PFSK-1 (cell line): ENCODE data around the gene UTS2R.

Source experiments
- FOXP2 ChIP-seq: optimal IDR thresholded peaks from 2 replicates; pipeline ENCODE3; 2011; ENCODE audit warnings: borderline replicate concordance, control low read depth, inconsistent platforms; ENCODE audit not compliant: insufficient read depth; ENCODE audit errors: extremely low read length, extremely low read depth
- POLR2AphosphoS5 ChIP-seq: IDR thresholded peaks from 2 replicates; pipeline ENCODE4 v1.6.1; 2012; ENCODE audit warnings: low read depth, mild to moderate bottlenecking, control low read depth, low read length, moderate library complexity
- REST ChIP-seq, 2 experiments: IDR thresholded peaks; 2 replicates each; pipeline versions ENCODE4 v1.6.1 to v1.8.0; 2011 to 2012; ENCODE audit warnings: low read depth in 2 of 2, low read length in 2 of 2, control low read depth in 1 of 2, inconsistent platforms in 1 of 2, mild to moderate bottlenecking in 1 of 2, moderate library complexity in 1 of 2; ENCODE audit not compliant: insufficient read depth in 1 of 2
- SIN3A ChIP-seq: IDR thresholded peaks from 2 replicates; pipeline ENCODE4 v1.6.1; 2012; ENCODE audit warnings: mild to moderate bottlenecking, low read length, moderate library complexity, borderline replicate concordance; ENCODE audit not compliant: insufficient read depth
- TAF1 ChIP-seq: IDR thresholded peaks from 2 replicates; pipeline ENCODE4 v1.6.1; 2012; ENCODE audit warnings: low read length, control low read depth, borderline replicate concordance; ENCODE audit not compliant: insufficient read depth

The UTS2R gene

GRCh38 chr17:82329683-82330321, 41.8 kb upstream of the UTS2R start:
- TF ChIP-seq POLR2AphosphoS5 (no peak), FOXP2 (no peak), REST (IDR thresholded peaks at IDR 0.05; ENCODE audit: insufficient read depth in 1 of 2, low read depth in 2 of 2, low read length in 2 of 2) (no peak), SIN3A (no peak), TAF1 (no peak)

- TF ChIP-seq TAF1 (no peak), POLR2AphosphoS5 (no peak), REST (IDR thresholded peaks at IDR 0.05; ENCODE audit: insufficient read depth in 1 of 2, low read depth in 2 of 2, low read length in 2 of 2) (no peak), SIN3A (no peak), FOXP2 (no peak)
These were observed 41.0 kb upstream of the UTS2R start for GRCh38 chr17:82330322-82331239.

- TF ChIP-seq POLR2AphosphoS5, result no peak
- TF ChIP-seq FOXP2, result no peak
These were observed 40.1 kb upstream of the UTS2R start for GRCh38 chr17:82331345-82331939.

GRCh38 chr17:82332669-82333278, 38.8 kb upstream of the UTS2R start:
- no peak for TF ChIP-seq REST (IDR thresholded peaks at IDR 0.05; ENCODE audit: insufficient read depth in 1 of 2, low read depth in 2 of 2, low read length in 2 of 2)
- TF ChIP-seq TAF1, result no peak
- TF ChIP-seq POLR2AphosphoS5, result no peak
- TF ChIP-seq SIN3A, result no peak
- TF ChIP-seq FOXP2, result no peak

- TF ChIP-seq FOXP2 (no peak), SIN3A (no peak), TAF1 (no peak), POLR2AphosphoS5 (no peak)
These were observed 38.0 kb upstream of the UTS2R start, which contains the start of gene SECTM1 for GRCh38 chr17:82333279-82334171. SECTM1 (minus strand) TSS chr17:82333766; CDS start chr17:82327240, 6,526 bp downstream.
